GM12864 (cell line): Measurements from ENCODE around the gene MIER2.

Experiments
- DNase-seq: peaks from one replicate; pipeline ENCODE4 v3.0.0-alpha.2; 2011; ENCODE audit warnings: low read depth
- H3K4me3 ChIP-seq: 2 replicates; pipeline ENCODE4 v1.5.1; 2011; ENCODE audit warnings: mild to moderate bottlenecking, low read depth, low read length, control low read depth
- TF ChIP-seq, protein P1 (sequence below): IDR thresholded peaks from 2 replicates; pipeline ENCODE4 v1.5.1; 2011; ENCODE audit warnings: low read depth, mild to moderate bottlenecking, moderate library complexity, low read length, control low read depth, inconsistent platforms; ENCODE audit errors: missing control alignments

Gene MIER2

GRCh38 chr19:289651-290371, 54.8 kb downstream of the MIER2 start:
- no peak for DNase-seq
- H3K4me3 ChIP-seq = no peak overlapping the region
- TF ChIP-seq, protein P1, sequence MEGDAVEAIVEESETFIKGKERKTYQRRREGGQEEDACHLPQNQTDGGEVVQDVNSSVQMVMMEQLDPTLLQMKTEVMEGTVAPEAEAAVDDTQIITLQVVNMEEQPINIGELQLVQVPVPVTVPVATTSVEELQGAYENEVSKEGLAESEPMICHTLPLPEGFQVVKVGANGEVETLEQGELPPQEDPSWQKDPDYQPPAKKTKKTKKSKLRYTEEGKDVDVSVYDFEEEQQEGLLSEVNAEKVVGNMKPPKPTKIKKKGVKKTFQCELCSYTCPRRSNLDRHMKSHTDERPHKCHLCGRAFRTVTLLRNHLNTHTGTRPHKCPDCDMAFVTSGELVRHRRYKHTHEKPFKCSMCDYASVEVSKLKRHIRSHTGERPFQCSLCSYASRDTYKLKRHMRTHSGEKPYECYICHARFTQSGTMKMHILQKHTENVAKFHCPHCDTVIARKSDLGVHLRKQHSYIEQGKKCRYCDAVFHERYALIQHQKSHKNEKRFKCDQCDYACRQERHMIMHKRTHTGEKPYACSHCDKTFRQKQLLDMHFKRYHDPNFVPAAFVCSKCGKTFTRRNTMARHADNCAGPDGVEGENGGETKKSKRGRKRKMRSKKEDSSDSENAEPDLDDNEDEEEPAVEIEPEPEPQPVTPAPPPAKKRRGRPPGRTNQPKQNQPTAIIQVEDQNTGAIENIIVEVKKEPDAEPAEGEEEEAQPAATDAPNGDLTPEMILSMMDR = no peak

DNA sequence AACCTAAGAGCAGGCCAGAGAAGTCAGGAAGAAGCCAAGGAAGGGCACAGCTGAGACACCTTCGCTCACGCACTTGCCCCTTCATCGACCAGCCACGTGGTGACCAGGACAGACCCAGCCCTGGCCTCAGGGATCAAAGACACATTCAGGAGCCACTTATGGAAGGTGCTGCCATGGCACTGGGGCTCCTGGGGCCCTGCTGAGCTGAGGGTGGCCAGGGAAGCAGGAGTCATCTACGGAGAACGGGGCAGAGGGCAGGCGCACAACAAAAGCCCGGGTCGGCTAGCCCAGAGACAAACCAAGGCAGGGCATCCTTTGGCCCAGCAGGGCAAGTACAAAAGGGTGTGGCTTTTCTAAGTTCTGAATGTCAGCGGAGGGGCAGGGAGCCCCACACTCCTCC, 55.7 kb downstream of the MIER2 start:
- no peak overlapping the region for H3K4me3 ChIP-seq
- TF ChIP-seq, protein P1 = no peak
- no peak for DNase-seq

DNA sequence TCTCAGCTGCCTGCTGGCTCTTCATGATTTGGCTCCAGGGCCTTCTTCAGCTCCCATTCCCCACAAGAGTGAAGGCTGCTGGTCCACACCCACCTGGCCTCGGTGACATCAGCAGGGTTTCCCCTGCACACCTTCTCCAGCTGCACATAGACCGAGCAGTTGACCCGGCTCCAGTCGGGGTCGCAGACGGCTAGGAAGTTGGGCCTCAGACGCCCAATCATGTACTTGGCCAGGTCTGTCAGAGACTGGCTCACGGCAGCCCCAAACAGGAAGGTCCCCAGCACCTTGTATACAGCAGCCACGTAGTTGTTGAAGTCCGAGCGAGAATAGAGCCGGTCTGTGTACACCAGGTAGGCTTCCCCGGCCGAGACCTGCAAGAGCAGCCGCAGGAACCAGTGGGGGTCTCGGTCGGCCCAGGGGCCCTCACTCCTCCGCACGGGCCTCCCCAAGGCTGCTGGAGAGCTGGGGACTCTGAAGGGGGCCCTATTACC, 57.2 kb downstream of the MIER2 start:
- no peak overlapping the region for H3K4me3 ChIP-seq
- DNase-seq = no peak

DNA sequence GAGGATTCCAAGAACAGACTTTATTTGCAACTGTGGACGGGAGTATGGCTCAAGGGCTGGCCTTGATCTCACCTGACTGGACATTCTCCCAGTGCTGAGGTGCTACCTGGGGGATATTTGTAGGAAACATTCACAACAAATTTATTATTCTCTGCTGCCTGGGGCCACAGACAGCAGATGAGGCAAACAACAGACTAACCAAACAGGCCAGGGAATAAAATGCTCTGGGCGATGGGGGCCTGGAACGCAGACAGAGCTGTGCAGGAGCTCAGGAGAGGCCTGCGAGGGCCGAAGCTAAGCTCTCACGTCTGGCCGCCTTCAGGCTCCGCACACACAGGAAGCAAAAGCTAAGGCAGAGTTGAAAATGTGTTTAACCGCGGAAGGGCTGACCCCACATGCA, 61.2 kb downstream of the MIER2 start:
- no peak overlapping the region for H3K4me3 ChIP-seq
- DNase-seq = no peak
- TF ChIP-seq, protein P1 = no peak

More for the DNA sequence above, 57.2 kb downstream of the MIER2 start:
- TF ChIP-seq, protein P1 = no peak

DNA sequence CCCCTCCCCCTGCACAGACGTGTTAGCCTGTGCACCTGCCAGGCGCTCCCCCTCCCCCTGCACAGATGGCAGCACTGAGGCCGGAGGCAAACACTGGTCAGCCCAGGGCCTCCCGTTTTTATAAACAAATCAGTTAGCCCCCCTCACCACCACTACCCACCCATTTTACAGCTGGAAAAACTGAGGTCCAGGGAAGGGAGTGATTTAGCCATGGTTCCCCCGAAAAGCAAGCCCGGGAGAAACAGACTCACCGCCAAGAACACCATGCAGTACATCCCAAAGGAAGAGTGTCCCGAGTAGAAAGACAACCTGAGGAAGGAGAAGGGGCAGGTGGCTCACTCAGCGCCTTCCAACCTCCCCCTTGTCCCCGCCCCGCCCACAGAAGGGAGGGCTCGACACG, 62.1 kb downstream of the MIER2 start:
- TF ChIP-seq, protein P1 = no peak
- DNase-seq = no peak
- H3K4me3 ChIP-seq = no peak overlapping the region

- TF ChIP-seq, protein P1 = peak; percentile 30
- DNase-seq = no peak
- no peak overlapping the region for H3K4me3 ChIP-seq
Measured at GRCh38 chr19:281992-282391, 62.6 kb downstream of the MIER2 start.
